Gastrocnemius medialis (tissue), 4 donors: ENCODE data around the gene SURF6. TPM values are rescaled to one million over a fixed set of nuclear protein-coding genes. Genes with fewer than 3 reads are reported as not detected.
"Not testable (repeated sequence)": the region's sequence is repeated elsewhere in the genome, so short reads cannot be mapped to it uniquely, and the experiment has no call there.

Experiments
- ATAC-seq, 2 donors: fragments of 150-250 bp; one replicate each; pipeline ENCODE4 v1.9.1; 2016
- DNase-seq, 2 donors: peaks; one replicate each; pipeline ENCODE4 v3.0.0-alpha.2; 2019
- H3K27ac ChIP-seq, 4 donors: fragments of 200-600 bp; sonication (generic); 1 replicate in 1 of 4; 2 replicates in 3 of 4; pipeline ENCODE4 v1.5.1; 2016 to 2018; ENCODE audit warnings: mild to moderate bottlenecking in 2 of 4, moderate library complexity in 1 of 4
- H3K27me3 ChIP-seq, 3 donors: fragments of 200-600 bp; sonication (generic) in 2 of 3; 1 replicate in 1 of 3; 2 replicates in 2 of 3; pipeline versions ENCODE4 v1.5.1 to v1.6.0; 2016 to 2019; ENCODE audit warnings: mild to moderate bottlenecking in 1 of 3, moderate library complexity in 1 of 3
- H3K36me3 ChIP-seq, 2 donors: fragments of 200-600 bp; sonication (generic) in 1 of 2; one replicate each; pipeline ENCODE4 v1.5.1; 2017 to 2018
- H3K4me1 ChIP-seq, 2 donors: fragments of 200-600 bp; sonication (generic) in 1 of 2; one replicate each; pipeline ENCODE4 v1.5.1; 2016 to 2017; ENCODE audit warnings: mild to moderate bottlenecking in 2 of 2
- H3K4me3 ChIP-seq, 4 donors: fragments of 200-600 bp; sonication (generic) in 3 of 4; 1 replicate in 1 of 4; 2 replicates in 3 of 4; pipeline ENCODE4 v1.5.1; 2016 to 2019; ENCODE audit warnings: mild to moderate bottlenecking in 2 of 4
- H3K9me3 ChIP-seq, 3 donors: fragments of 200-600 bp; sonication (generic) in 2 of 3; 1 replicate in 1 of 3; 2 replicates in 2 of 3; pipeline ENCODE4 v1.5.1; 2016 to 2019
- CTCF ChIP-seq, 5 experiments: fragments of 450-650 bp in 3 of 5; fragments of 200-600 bp in 2 of 5; sonication (generic) in 2 of 5; IDR thresholded peaks in 4 of 5; conservative IDR thresholded peaks in 1 of 5; 1 replicate in 4 of 5; 2 replicates in 1 of 5; pipeline ENCODE4 v1.5.1; 2016 to 2019; ENCODE audit warnings: antibody characterized with exemption in 5 of 5, mild to moderate bottlenecking in 3 of 5, moderate library complexity in 3 of 5
- POLR2A ChIP-seq, 2 donors: fragments of 450-650 bp; IDR thresholded peaks; one replicate each; pipeline ENCODE4 v1.6.1; 2017; ENCODE audit warnings: antibody characterized with exemption in 2 of 2, mild to moderate bottlenecking in 2 of 2, moderate library complexity in 2 of 2
- in situ Hi-C, 4 donors: fragments of 200-750 bp; cut with MboI; loops; one replicate each; pipeline versions ENCODE4 v1.15.0 to v1.8.0; 2017; ENCODE audit warnings: low sequenced_read_pairs in 4 of 4
- intact Hi-C: fragments of 100-400 bp; cut with DNase I; formaldehyde crosslinking; loops from one replicate; pipeline ENCODE4 v1.15.1; 2023; ENCODE audit warnings: low total_unique reads
- total RNA-seq, 4 donors: library from RNA; depleted of rRNA; stranded (reverse); fragments of >200 nt; gene quantifications; one replicate each; pipeline versions ENCODE4 v1.1.0 to v1.2.3, GENCODE V29; 2016

The SURF6 gene
- total RNA-seq, 4 donors from 2014 or later, result 13.4 to 34.2 (median 28.0) TPM

- TF ChIP-seq CTCF (IDR thresholded peaks at IDR 0.05 in 4 of 5, conservative IDR thresholded peaks at IDR 0.05 in 1 of 5) (no peak), POLR2A (IDR thresholded peaks at IDR 0.05) (no peak)
- no peaks in the 10 kb centered on the region for H3K27me3 ChIP-seq
- H3K4me1 ChIP-seq, result peaks cover 11 to 23% of the 10 kb centered on the region in 2 donors
- no peak overlapping the region for H3K27ac ChIP-seq
- intact Hi-C loops (loop anchor here (10.0 kb wide), 1 partner anchor 143 kb away; no protein-coding TSS in a partner anchor), in situ Hi-C loops (no loop called here)
- H3K9me3 ChIP-seq, result no peaks in the 10 kb centered on the region
- ATAC-seq, result peak in 1 of 2 donors; percentile 4
- H3K36me3 ChIP-seq, result peaks cover 0 to 57% of the 10 kb centered on the region in 2 donors
- H3K4me3 ChIP-seq, result no peak overlapping the region
- peak; percentile 33 to 47 for DNase-seq
These were observed 5.5 kb upstream of the SURF6 start for GRCh38 chr9:133341369-133342068.

- Histone ChIP-seq H3K4me3 (no peak overlapping the region), H3K27me3 (no peaks in the 10 kb centered on the region), H3K36me3 (peaks cover 0 to 57% of the 10 kb centered on the region in 2 donors), H3K4me1 (peaks cover 7 to 18% of the 10 kb centered on the region in 2 donors), H3K27ac (no peak overlapping the region), H3K9me3 (no peaks in the 10 kb centered on the region)
- TF ChIP-seq CTCF (IDR thresholded peaks at IDR 0.05 in 4 of 5, conservative IDR thresholded peaks at IDR 0.05 in 1 of 5) (no peak), POLR2A (IDR thresholded peaks at IDR 0.05) (no peak)
- in situ Hi-C loops, result no loop called here
- ATAC-seq (no peak), DNase-seq (no peak)
- intact Hi-C loops, result loop anchor here (10.0 kb wide), 1 partner anchor 144 kb away; no protein-coding TSS in a partner anchor
These were observed 4.9 kb upstream of the SURF6 start for GRCh38 chr9:133340916-133341315.

GRCh38 chr9:133340256-133340655 is 4.3 kb upstream of the SURF6 start:
- Histone ChIP-seq H3K27me3 (no peaks in the 10 kb centered on the region), H3K4me3 (no peak overlapping the region), H3K36me3 (peaks cover 0 to 55% of the 10 kb centered on the region in 2 donors), H3K9me3 (no peaks in the 10 kb centered on the region), H3K27ac (no peak overlapping the region), H3K4me1 (peaks cover 11 to 18% of the 10 kb centered on the region in 2 donors)
- intact Hi-C loops, result loop anchor here (10.0 kb wide), 1 partner anchor 145 kb away; no protein-coding TSS in a partner anchor
- DNase-seq, result no peak
- no peak for ATAC-seq
- TF ChIP-seq POLR2A (IDR thresholded peaks at IDR 0.05) (no peak), CTCF (IDR thresholded peaks at IDR 0.05 in 4 of 5, conservative IDR thresholded peaks at IDR 0.05 in 1 of 5) (no peak)
- in situ Hi-C loops, result no loop called here

GRCh38 chr9:133339641-133340040 is 3.7 kb upstream of the SURF6 start:
- no peak for DNase-seq
- Histone ChIP-seq H3K27ac (peak overlapping the region in 2 of 4 donors; percentile 5 to 48), H3K36me3 (peaks cover 0 to 51% of the 10 kb centered on the region in 2 donors), H3K4me3 (no peak overlapping the region), H3K4me1 (peaks cover 17 to 24% of the 10 kb centered on the region in 2 donors), H3K27me3 (no peaks in the 10 kb centered on the region), H3K9me3 (no peaks in the 10 kb centered on the region)
- in situ Hi-C loops, result no loop called here
- no peak for TF ChIP-seq CTCF (IDR thresholded peaks at IDR 0.05 in 4 of 5, conservative IDR thresholded peaks at IDR 0.05 in 1 of 5)
- TF ChIP-seq POLR2A (IDR thresholded peaks at IDR 0.05), result no peak
- intact Hi-C loops, result loop anchor here (10.0 kb wide), 1 partner anchor 145 kb away; no protein-coding TSS in a partner anchor
- no peak for ATAC-seq

GRCh38 chr9:133334888-133335287 is 1.1 kb downstream of the SURF6 start:
- intact Hi-C loops, H3K9me3 ChIP-seq, in situ Hi-C loops, H3K27me3 ChIP-seq, ATAC-seq: not testable (repeated sequence)
- Histone ChIP-seq H3K4me3 (peak overlapping the region; percentile 75 to 96 (median 90)), H3K4me1 (peaks cover 22 to 30% of the 10 kb centered on the region in 2 donors), H3K36me3 (peaks cover 0 to 51% of the 10 kb centered on the region in 2 donors), H3K27ac (peak overlapping the region in 1 of 4 donors; percentile 80)
- peak in 1 of 2 donors; percentile 3 for DNase-seq
